Measurements from ENCODE around the gene SLC2A1. TPM values are rescaled to one million over a fixed set of nuclear protein-coding genes. Genes with fewer than 3 reads are reported as not detected.

The SLC2A1 gene
- total and polyA plus RNA-seq, 4 donors, result 9.5 to 143 (median 28.6) TPM

DNA sequence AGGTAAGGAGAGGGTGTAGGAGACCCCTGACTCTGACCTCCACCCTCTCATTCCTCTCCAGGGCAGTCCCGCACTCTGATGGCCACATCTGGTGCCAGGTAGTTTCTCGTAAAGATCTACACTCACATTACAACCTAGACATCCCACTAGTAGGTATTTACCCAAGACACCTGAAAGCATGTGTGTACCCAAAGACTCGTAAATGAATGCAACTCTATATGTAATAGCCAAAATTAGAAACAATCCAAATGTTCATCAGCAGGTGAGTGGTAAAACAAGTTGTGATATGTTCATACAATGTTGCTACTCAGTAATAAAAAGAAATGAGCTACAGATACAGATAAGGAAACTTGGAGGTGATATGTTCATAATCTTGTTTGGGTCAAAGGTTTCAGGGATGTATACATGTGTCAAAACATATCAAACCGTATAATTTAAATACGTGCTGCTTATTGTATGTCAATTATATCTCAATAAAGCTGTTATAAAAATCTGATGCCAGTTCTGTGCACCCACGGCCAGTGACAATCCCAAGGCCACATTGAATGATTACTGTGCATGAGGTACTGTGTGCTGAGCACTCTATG is 37.8 kb upstream of the SLC2A1 start:
- Histone ChIP-seq H3K9ac (ENCODE audit: insufficient read depth in 1 of 2, low read length in 2 of 2) (no peak overlapping the region), H3K27me3 (ENCODE audit: control insufficient read depth in 3 of 3, insufficient read depth in 3 of 3, low read length in 2 of 3) (no peaks in the 10 kb centered on the region), H3K27ac (ENCODE audit: low read depth in 1 of 2, low read length in 1 of 2) (no peak overlapping the region), H3K4me1 (ENCODE audit: control insufficient read depth in 5 of 5, insufficient read depth in 5 of 5, low read length in 5 of 5) (peaks cover 0 to 1% (median 0%) of the 10 kb centered on the region in 5 donors), H3K4me3 (no peak overlapping the region), H3K36me3 (ENCODE audit: control insufficient read depth in 4 of 4, insufficient read depth in 4 of 4, low read length in 4 of 4) (no peaks in the 10 kb centered on the region), H3K9me3 (ENCODE audit: control insufficient read depth in 4 of 4, insufficient read depth in 3 of 4, low read length in 3 of 4) (peaks cover 0 to 3% (median 0%) of the 10 kb centered on the region in 4 donors)
- TF ChIP-seq, protein P1, sequence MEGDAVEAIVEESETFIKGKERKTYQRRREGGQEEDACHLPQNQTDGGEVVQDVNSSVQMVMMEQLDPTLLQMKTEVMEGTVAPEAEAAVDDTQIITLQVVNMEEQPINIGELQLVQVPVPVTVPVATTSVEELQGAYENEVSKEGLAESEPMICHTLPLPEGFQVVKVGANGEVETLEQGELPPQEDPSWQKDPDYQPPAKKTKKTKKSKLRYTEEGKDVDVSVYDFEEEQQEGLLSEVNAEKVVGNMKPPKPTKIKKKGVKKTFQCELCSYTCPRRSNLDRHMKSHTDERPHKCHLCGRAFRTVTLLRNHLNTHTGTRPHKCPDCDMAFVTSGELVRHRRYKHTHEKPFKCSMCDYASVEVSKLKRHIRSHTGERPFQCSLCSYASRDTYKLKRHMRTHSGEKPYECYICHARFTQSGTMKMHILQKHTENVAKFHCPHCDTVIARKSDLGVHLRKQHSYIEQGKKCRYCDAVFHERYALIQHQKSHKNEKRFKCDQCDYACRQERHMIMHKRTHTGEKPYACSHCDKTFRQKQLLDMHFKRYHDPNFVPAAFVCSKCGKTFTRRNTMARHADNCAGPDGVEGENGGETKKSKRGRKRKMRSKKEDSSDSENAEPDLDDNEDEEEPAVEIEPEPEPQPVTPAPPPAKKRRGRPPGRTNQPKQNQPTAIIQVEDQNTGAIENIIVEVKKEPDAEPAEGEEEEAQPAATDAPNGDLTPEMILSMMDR (IDR thresholded peaks at IDR 0.05; ENCODE audit: control extremely low read depth, extremely low read depth), result no peak
- no peak for ATAC-seq (ENCODE audit: insufficient read depth, low FRiP score)
- DNase-seq, result no peak
- 81 to 95% methylated on average over 6 of the region's 6 CpGs for WGBS, 2 donors

DNA sequence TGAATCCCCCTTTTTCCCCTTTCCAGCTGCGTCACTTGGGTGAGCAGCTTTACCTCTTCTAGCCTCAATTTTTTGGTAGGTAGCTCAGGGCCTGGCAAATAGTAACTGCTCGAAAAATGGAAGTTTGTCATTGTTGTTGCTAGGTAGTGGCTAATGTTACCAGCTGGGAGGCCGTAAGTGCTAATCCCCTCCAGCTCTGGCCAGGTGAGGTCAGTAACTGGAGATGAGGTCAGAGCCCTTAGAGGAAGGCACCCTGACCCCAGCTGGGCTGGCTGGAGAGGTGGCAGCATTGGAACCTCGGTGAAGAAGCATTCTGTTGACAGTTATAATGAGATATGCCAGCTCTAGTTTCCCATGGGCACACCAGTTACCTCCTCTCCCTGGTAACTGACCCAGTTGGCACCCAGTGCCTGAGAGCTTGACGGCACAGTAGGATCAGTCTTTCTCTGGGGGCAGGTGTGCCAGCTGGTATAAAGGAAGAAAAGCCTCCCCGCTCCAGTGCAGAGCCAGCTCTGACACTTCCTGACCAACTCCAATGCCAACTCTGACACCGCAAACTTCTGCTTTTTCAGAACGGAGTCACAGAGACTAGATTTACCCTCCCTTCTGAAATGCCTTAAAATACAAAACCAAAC is 35.0 kb upstream of the SLC2A1 start:
- Histone ChIP-seq H3K4me3 (no peak overlapping the region), H3K27ac (ENCODE audit: low read depth in 1 of 2, low read length in 1 of 2) (no peak overlapping the region), H3K9me3 (ENCODE audit: control insufficient read depth in 4 of 4, insufficient read depth in 3 of 4, low read length in 3 of 4) (no peaks in the 10 kb centered on the region), H3K4me1 (ENCODE audit: control insufficient read depth in 5 of 5, insufficient read depth in 5 of 5, low read length in 5 of 5) (peaks cover 0 to 1% (median 0%) of the 10 kb centered on the region in 5 donors), H3K27me3 (ENCODE audit: control insufficient read depth in 3 of 3, insufficient read depth in 3 of 3, low read length in 2 of 3) (no peaks in the 10 kb centered on the region), H3K9ac (ENCODE audit: insufficient read depth in 1 of 2, low read length in 2 of 2) (no peak overlapping the region), H3K36me3 (ENCODE audit: control insufficient read depth in 4 of 4, insufficient read depth in 4 of 4, low read length in 4 of 4) (no peaks in the 10 kb centered on the region)
- DNase-seq (no peak), ATAC-seq (ENCODE audit: insufficient read depth, low FRiP score) (no peak)
- TF ChIP-seq, protein P1 (IDR thresholded peaks at IDR 0.05; ENCODE audit: control extremely low read depth, extremely low read depth), result no peak
- 45 to 66% methylated on average over 8 of the region's 8 CpGs for WGBS, 2 donors

DNA sequence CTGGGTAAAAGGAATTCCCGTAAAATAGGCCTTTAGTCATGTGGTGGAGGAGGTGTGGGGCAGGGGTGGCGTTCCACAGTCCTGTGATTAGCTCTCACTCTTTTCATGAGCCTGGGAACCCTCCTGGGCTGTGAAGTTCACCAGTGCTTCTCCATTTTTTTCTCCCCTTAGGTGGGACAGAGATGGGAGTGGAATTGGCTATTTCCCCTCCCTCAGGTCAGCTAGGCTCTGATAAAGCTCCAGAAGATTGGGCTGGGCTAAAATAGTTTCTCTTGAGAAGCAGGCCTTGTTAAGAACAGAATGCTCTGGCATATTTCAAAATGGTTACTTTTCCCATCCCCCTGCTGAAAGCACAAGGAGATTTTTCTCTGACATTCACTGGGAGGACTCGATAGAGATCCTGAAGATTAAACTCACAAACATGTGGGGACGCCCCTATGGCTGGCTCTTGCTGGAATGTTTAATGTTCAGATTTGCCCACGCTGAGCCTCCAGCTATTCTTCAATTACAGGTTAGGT is 33.4 kb upstream of the SLC2A1 start:
- H3K9me3 ChIP-seq (ENCODE audit: control insufficient read depth in 4 of 4, insufficient read depth in 3 of 4, low read length in 3 of 4), result no peaks in the 10 kb centered on the region
- DNase-seq, result no peak
- no peaks in the 10 kb centered on the region for H3K27me3 ChIP-seq (ENCODE audit: control insufficient read depth in 3 of 3, insufficient read depth in 3 of 3, low read length in 2 of 3)
- H3K36me3 ChIP-seq (ENCODE audit: control insufficient read depth in 4 of 4, insufficient read depth in 4 of 4, low read length in 4 of 4), result no peaks in the 10 kb centered on the region
- H3K27ac ChIP-seq (ENCODE audit: low read depth in 1 of 2, low read length in 1 of 2), result no peak overlapping the region
- H3K4me1 ChIP-seq (ENCODE audit: control insufficient read depth in 5 of 5, insufficient read depth in 5 of 5, low read length in 5 of 5), result peaks cover 0 to 1% (median 0%) of the 10 kb centered on the region in 5 donors
- ATAC-seq (ENCODE audit: insufficient read depth, low FRiP score), result no peak
- no peak overlapping the region for H3K4me3 ChIP-seq
- H3K9ac ChIP-seq (ENCODE audit: insufficient read depth in 1 of 2, low read length in 2 of 2), result no peak overlapping the region
- TF ChIP-seq, protein P1 (IDR thresholded peaks at IDR 0.05; ENCODE audit: control extremely low read depth, extremely low read depth), result no peak
- 86 to 94% methylated on average over 5 of the region's 5 CpGs for WGBS, 2 donors
